PC-3 (cell line): ENCODE measurements around the gene EMD.

Experiments used
- CTCF ChIP-seq: fragments of 300-600 bp; sonication (generic); conservative IDR thresholded peaks from 2 replicates; pipeline ENCODE4 v1.5.1; 2017; ENCODE audit warnings: antibody characterized with exemption, low read depth, mild to moderate bottlenecking, low read length
- EZH2 ChIP-seq: fragments of 300-600 bp; sonication (generic); IDR thresholded peaks from one replicate; pipeline ENCODE4 v1.6.1; 2017; ENCODE audit warnings: antibody characterized with exemption, mild to moderate bottlenecking, low read length; ENCODE audit not compliant: unreplicated experiment
- EZH2phosphoT487 ChIP-seq: fragments of 300-600 bp; sonication (generic); IDR thresholded peaks from 2 replicates; pipeline ENCODE4 v1.6.1; 2018; ENCODE audit warnings: mild to moderate bottlenecking, antibody characterized with exemption, low read length, borderline replicate concordance

GRCh38 chrX:154429711-154430110 is 50.6 kb downstream of the EMD start:
- TF ChIP-seq CTCF (no peak), EZH2 (no peak), EZH2phosphoT487 (no peak)
